MM.1S (cell line): ENCODE data around the gene CCSER1.
"Not testable (repeated sequence)": the region's sequence is repeated elsewhere in the genome, so short reads cannot be mapped to it uniquely, and the experiment has no call there.

Experiments used
- DNase-seq: peaks from one replicate; pipeline ENCODE4 v3.0.0-alpha.2; 2015
- H2AFZ ChIP-seq: fragments of 300-600 bp; sonication (generic); 2 replicates; pipeline ENCODE4 v1.6.0; 2016; ENCODE audit warnings: antibody characterized with exemption, low read length
- H3F3A ChIP-seq: fragments of 300-600 bp; sonication (generic); 2 replicates; pipeline ENCODE4 v1.6.1; 2016; ENCODE audit warnings: mild to moderate bottlenecking, antibody characterized with exemption, low read length, moderate library complexity, mixed read lengths; ENCODE audit not compliant: insufficient read depth
- H3K27ac ChIP-seq: fragments of 300-600 bp; sonication (generic); 2 replicates; pipeline ENCODE4 v1.5.1; 2016; ENCODE audit warnings: mild to moderate bottlenecking, low read length
- H3K27me3 ChIP-seq: fragments of 300-600 bp; sonication (generic); replicated peaks from 2 replicates; pipeline ENCODE4 v1.6.0; 2016; ENCODE audit warnings: low read length; ENCODE audit not compliant: insufficient read depth
- H3K36me3 ChIP-seq: fragments of 300-600 bp; sonication (generic); replicated peaks from 2 replicates; pipeline ENCODE4 v1.6.1; 2016; ENCODE audit warnings: mild to moderate bottlenecking, low read length, mixed read lengths; ENCODE audit not compliant: insufficient read depth
- H3K4me1 ChIP-seq: fragments of 300-600 bp; sonication (generic); 2 replicates; pipeline ENCODE4 v1.6.1; 2016; ENCODE audit warnings: low read length, mixed read lengths
- H3K4me2 ChIP-seq: fragments of 300-600 bp; sonication (generic); 2 replicates; pipeline ENCODE4 v1.6.0; 2016; ENCODE audit warnings: low read depth, low read length
- H3K4me3 ChIP-seq: fragments of 300-600 bp; sonication (generic); 2 replicates; pipeline ENCODE4 v1.5.1; 2016; ENCODE audit warnings: low read length, mixed read lengths
- H3K79me2 ChIP-seq: fragments of 300-600 bp; sonication (generic); 2 replicates; pipeline ENCODE4 v1.6.1; 2016; ENCODE audit warnings: mixed run types, low read length, mixed read lengths
- H3K9ac ChIP-seq: fragments of 300-600 bp; sonication (generic); 2 replicates; pipeline ENCODE4 v1.6.1; 2016; ENCODE audit warnings: low read length, mixed read lengths
- H3K9me2 ChIP-seq: fragments of 300-600 bp; sonication (generic); replicated peaks from 2 replicates; pipeline ENCODE4 v1.6.1; 2016; ENCODE audit warnings: mild to moderate bottlenecking, low read length, mixed read lengths; ENCODE audit not compliant: insufficient read depth
- H3K9me3 ChIP-seq: fragments of 300-600 bp; sonication (generic); replicated peaks from 2 replicates; pipeline ENCODE4 v1.6.1; 2016; ENCODE audit warnings: mild to moderate bottlenecking, low read length, mixed read lengths; ENCODE audit not compliant: insufficient read depth
- H4K20me1 ChIP-seq: fragments of 300-600 bp; sonication (generic); 2 replicates; pipeline ENCODE4 v1.6.1; 2016; ENCODE audit warnings: mild to moderate bottlenecking, low read length, moderate library complexity, mixed read lengths; ENCODE audit not compliant: insufficient read depth
- EZH2 ChIP-seq: fragments of 300-600 bp; sonication (generic); optimal IDR thresholded peaks from 2 replicates; pipeline ENCODE3; 2017; ENCODE audit warnings: low read depth, mild to moderate bottlenecking, antibody characterized with exemption, low read length, mixed read lengths
- EZH2phosphoT487 ChIP-seq: fragments of 300-600 bp; sonication (generic); IDR thresholded peaks from 2 replicates; pipeline ENCODE4 v1.6.1; 2018; ENCODE audit warnings: antibody characterized with exemption, low read length
- TF ChIP-seq, protein P1 (sequence below): fragments of 300-600 bp; sonication (generic); IDR thresholded peaks from 2 replicates; pipeline ENCODE4 v1.5.1; 2016; ENCODE audit warnings: antibody characterized with exemption, low read length, mixed read lengths

The CCSER1 gene

DNA sequence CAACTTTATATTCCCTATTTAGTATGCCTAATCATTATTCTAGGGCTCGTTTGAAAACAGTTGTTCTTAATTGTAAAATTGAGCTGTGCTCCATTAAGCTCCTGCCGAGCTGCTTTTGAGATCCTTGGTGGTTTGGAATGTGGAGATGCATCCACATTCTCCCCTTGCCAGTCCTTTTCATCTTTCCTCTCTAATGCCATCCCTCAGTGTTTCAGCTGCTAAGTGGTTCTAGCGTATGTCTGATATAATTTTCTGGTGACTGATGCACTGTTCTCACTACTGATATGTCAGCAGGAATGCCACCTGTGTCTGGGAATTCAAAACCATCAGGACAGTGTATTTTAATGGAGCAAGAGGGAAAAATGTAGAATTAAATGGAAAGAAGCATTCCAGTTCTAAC, 1085.0 kb downstream of the CCSER1 start:
- no peaks in the 10 kb centered on the region for H3K27me3 ChIP-seq
- H3K36me3 ChIP-seq: no peaks in the 10 kb centered on the region
- no peak overlapping the region for H2AFZ ChIP-seq

DNA sequence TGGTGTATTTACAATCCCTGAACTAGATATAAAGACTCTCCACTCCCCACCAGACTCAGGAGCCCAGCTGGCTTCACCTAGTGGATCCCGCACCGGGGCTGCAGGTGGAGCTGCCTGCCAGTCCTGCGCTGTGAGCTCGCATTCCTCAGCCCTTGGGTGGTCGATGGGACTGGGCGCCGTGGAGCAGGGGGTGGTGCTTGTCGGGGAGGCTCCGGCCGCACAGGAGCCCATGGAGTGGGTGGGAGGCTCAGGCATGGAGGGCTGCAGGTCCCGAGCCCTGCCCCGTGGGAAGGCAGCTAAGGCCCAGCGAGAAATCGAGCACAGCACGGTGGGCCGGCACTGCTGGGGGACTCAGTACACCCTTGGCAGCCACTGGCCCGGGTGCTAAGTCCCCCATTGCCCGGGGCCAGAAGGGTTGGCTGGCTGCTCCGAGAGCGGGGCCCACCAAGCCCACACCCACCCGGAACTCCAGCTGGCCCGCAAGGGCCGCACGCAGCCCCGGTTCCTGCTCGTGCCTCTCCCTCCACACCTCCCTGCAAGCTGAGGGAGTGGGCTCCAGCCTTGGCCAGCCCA, 1090.7 kb downstream of the CCSER1 start:
- not testable (repeated sequence) for H3K27me3 ChIP-seq, H3K27ac ChIP-seq, H4K20me1 ChIP-seq, H3K9me3 ChIP-seq, H3F3A ChIP-seq, H3K9ac ChIP-seq, H3K79me2 ChIP-seq, H3K9me2 ChIP-seq, H3K4me2 ChIP-seq, H3K36me3 ChIP-seq, H3K4me3 ChIP-seq, H2AFZ ChIP-seq, H3K4me1 ChIP-seq, DNase-seq

More for the DNA sequence above, 1085.0 kb downstream of the CCSER1 start:
- Histone ChIP-seq H3K79me2 (no peaks in the 10 kb centered on the region), H3K9ac (no peak overlapping the region), H3F3A (no peaks in the 10 kb centered on the region), H3K9me3 (no peaks in the 10 kb centered on the region), H3K4me1 (no peaks in the 10 kb centered on the region), H3K9me2 (no peaks in the 10 kb centered on the region), H3K27ac (no peak overlapping the region), H3K4me3 (no peak overlapping the region), H3K4me2 (no peak overlapping the region), H4K20me1 (no peaks in the 10 kb centered on the region)
- no peak for DNase-seq
- TF ChIP-seq EZH2 (no peak), EZH2phosphoT487 (no peak)
- TF ChIP-seq, protein P1, sequence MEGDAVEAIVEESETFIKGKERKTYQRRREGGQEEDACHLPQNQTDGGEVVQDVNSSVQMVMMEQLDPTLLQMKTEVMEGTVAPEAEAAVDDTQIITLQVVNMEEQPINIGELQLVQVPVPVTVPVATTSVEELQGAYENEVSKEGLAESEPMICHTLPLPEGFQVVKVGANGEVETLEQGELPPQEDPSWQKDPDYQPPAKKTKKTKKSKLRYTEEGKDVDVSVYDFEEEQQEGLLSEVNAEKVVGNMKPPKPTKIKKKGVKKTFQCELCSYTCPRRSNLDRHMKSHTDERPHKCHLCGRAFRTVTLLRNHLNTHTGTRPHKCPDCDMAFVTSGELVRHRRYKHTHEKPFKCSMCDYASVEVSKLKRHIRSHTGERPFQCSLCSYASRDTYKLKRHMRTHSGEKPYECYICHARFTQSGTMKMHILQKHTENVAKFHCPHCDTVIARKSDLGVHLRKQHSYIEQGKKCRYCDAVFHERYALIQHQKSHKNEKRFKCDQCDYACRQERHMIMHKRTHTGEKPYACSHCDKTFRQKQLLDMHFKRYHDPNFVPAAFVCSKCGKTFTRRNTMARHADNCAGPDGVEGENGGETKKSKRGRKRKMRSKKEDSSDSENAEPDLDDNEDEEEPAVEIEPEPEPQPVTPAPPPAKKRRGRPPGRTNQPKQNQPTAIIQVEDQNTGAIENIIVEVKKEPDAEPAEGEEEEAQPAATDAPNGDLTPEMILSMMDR: no peak

DNA sequence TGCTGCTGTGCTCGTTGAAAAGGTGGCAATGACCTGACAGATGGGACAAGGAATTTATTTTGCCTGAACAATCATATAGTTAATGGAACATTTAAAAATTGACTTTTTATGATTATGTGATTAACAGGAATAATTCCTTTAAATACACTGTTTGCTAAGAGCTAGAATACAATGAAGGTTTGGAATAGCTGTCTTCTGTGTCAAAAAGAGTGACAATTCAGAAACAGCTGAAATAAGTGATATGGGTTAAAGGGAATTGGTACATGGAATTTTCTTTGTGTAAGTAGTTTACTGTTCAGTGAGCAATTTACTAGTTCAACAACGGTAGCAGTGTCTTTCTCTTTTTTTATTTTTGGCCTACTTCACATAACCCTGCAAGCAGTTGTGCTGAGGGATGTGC, 1093.1 kb downstream of the CCSER1 start:
- H3K79me2 ChIP-seq: no peaks in the 10 kb centered on the region
- TF ChIP-seq, protein P1: no peak

DNA sequence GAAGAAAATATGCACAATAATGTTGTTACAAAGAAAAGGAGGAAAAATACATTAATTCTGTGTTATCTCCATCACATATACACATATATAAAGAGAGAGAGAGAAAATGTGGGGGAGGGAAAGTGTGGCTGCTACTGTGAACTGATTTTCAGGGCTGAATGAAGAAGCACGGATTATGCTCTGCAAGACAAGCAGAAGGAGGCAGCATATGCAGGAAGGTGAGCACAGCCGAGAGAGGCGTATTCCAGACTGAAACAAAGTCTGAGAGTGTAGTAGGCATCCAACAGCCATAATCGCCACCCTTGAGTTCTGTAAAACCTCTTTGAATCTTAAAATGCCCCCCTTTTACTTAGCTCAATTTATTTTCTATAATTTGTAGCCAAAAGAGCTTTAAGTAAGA, 1094.8 kb downstream of the CCSER1 start:
- Histone ChIP-seq H3K4me2 (no peak overlapping the region), H3K36me3 (no peaks in the 10 kb centered on the region), H3K4me3 (no peak overlapping the region), H3K79me2 (no peaks in the 10 kb centered on the region), H3K9me3 (no peaks in the 10 kb centered on the region), H3K4me1 (no peaks in the 10 kb centered on the region), H3K27ac (no peak overlapping the region), H3K9ac (no peak overlapping the region), H4K20me1 (no peaks in the 10 kb centered on the region), H3F3A (no peaks in the 10 kb centered on the region), H3K9me2 (no peaks in the 10 kb centered on the region), H3K27me3 (no peaks in the 10 kb centered on the region), H2AFZ (no peak overlapping the region)
- TF ChIP-seq EZH2phosphoT487 (no peak), EZH2 (no peak)
- TF ChIP-seq, protein P1: no peak
- no peak for DNase-seq

More for the DNA sequence above, 1093.1 kb downstream of the CCSER1 start:
- H3K4me2 ChIP-seq: no peak overlapping the region
- H3K27me3 ChIP-seq: no peaks in the 10 kb centered on the region
- DNase-seq: no peak
- no peaks in the 10 kb centered on the region for H3K36me3 ChIP-seq
- no peak overlapping the region for H3K4me3 ChIP-seq
- no peaks in the 10 kb centered on the region for H3F3A ChIP-seq
- no peaks in the 10 kb centered on the region for H3K9me3 ChIP-seq
- H3K4me1 ChIP-seq: no peaks in the 10 kb centered on the region
- no peaks in the 10 kb centered on the region for H3K9me2 ChIP-seq
- no peak overlapping the region for H2AFZ ChIP-seq
- H3K27ac ChIP-seq: no peak overlapping the region
- H4K20me1 ChIP-seq: no peaks in the 10 kb centered on the region
- no peak overlapping the region for H3K9ac ChIP-seq
